ENCODE data around the gene EXOC6B. TPM values are rescaled to one million over a fixed set of nuclear protein-coding genes. Genes with fewer than 3 reads are reported as not detected.
"Not testable (repeated sequence)": the region's sequence is repeated elsewhere in the genome, so short reads cannot be mapped to it uniquely, and the experiment has no call there.

Gene EXOC6B
- total RNA-seq, 4 donors from 2014 or later, result 14.6 to 49.6 (median 19.3) TPM

DNA sequence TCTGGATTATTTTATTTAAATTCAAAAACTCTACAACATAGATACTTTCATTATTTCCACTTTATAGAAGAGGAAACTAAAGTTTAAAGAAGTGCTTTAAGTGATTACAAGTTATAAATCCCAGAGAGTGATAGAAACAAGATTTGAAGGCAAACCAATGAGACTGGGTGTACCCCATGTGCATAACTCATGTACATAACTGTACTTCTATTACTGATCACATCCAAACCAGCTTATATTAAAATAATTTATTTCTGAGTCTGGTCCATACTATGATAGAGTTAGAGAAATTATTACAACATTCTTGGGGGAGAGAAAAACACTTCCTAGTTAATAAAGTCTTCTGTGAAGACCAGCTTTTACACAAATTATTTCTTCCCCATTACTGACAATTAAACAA lies 221.4 kb downstream of the EXOC6B start:
- TF ChIP-seq CTCF (IDR thresholded peaks at IDR 0.05 in 4 of 5, conservative IDR thresholded peaks at IDR 0.05 in 1 of 5) (no peak), POLR2A (IDR thresholded peaks at IDR 0.05) (no peak)
- Histone ChIP-seq H3K27ac (no peak overlapping the region), H3K9me3 (no peaks in the 10 kb centered on the region), H3K4me3 (no peak overlapping the region), H3K27me3 (no peaks in the 10 kb centered on the region), H3K36me3 (no peaks in the 10 kb centered on the region), H3K4me1 (peaks cover 0 to 9% of the 10 kb centered on the region in 2 donors)
- intact Hi-C loops (cut with DNase I; ENCODE audit: low total_unique reads), result no loop called here
- in situ Hi-C loops (cut with MboI; ENCODE audit: low sequenced_read_pairs in 4 of 4), result no loop called here
- ATAC-seq, result no peak
- DNase-seq, result no peak

GRCh38 chr2:72603481-72603880 lies 222.4 kb downstream of the EXOC6B start:
- H3K4me3 ChIP-seq, result no peak overlapping the region
- H3K27me3 ChIP-seq, result no peaks in the 10 kb centered on the region
- no peaks in the 10 kb centered on the region for H3K9me3 ChIP-seq
- H3K27ac ChIP-seq, result no peak overlapping the region
- H3K36me3 ChIP-seq, result no peaks in the 10 kb centered on the region
- ATAC-seq (no peak), DNase-seq (no peak)
- H3K4me1 ChIP-seq, result peaks cover 0 to 9% of the 10 kb centered on the region in 2 donors
- no peak for TF ChIP-seq CTCF (IDR thresholded peaks at IDR 0.05 in 4 of 5, conservative IDR thresholded peaks at IDR 0.05 in 1 of 5)
- TF ChIP-seq POLR2A (IDR thresholded peaks at IDR 0.05), result no peak
- intact Hi-C loops (cut with DNase I; ENCODE audit: low total_unique reads) (no loop called here), in situ Hi-C loops (cut with MboI; ENCODE audit: low sequenced_read_pairs in 4 of 4) (no loop called here)

- H3K36me3 ChIP-seq, result no peaks in the 10 kb centered on the region
- no peaks in the 10 kb centered on the region for H3K27me3 ChIP-seq
- no peak overlapping the region for H3K4me3 ChIP-seq
- no peaks in the 10 kb centered on the region for H3K9me3 ChIP-seq
- H3K27ac ChIP-seq, result no peak overlapping the region
- intact Hi-C loops (cut with DNase I; ENCODE audit: low total_unique reads), result no loop called here
- no peak for ATAC-seq
- in situ Hi-C loops (cut with MboI; ENCODE audit: low sequenced_read_pairs in 4 of 4), result no loop called here
- peaks cover 0 to 9% of the 10 kb centered on the region in 2 donors for H3K4me1 ChIP-seq
- TF ChIP-seq CTCF (IDR thresholded peaks at IDR 0.05 in 4 of 5, conservative IDR thresholded peaks at IDR 0.05 in 1 of 5) (no peak), POLR2A (IDR thresholded peaks at IDR 0.05) (no peak)
- no peak for DNase-seq
Measured at GRCh38 chr2:72602711-72603110, 223.1 kb downstream of the EXOC6B start.

- Histone ChIP-seq H3K27ac (no peak overlapping the region), H3K27me3 (no peaks in the 10 kb centered on the region), H3K4me3 (no peak overlapping the region), H3K4me1 (peaks cover 0 to 9% of the 10 kb centered on the region in 2 donors), H3K9me3 (no peaks in the 10 kb centered on the region), H3K36me3 (no peaks in the 10 kb centered on the region)
- in situ Hi-C loops (cut with MboI; ENCODE audit: low sequenced_read_pairs in 4 of 4), result no loop called here
- TF ChIP-seq CTCF (IDR thresholded peaks at IDR 0.05 in 4 of 5, conservative IDR thresholded peaks at IDR 0.05 in 1 of 5), result no peak
- TF ChIP-seq POLR2A (IDR thresholded peaks at IDR 0.05), result no peak
- intact Hi-C loops (cut with DNase I; ENCODE audit: low total_unique reads), result no loop called here
- DNase-seq (no peak), ATAC-seq (no peak)
Measured at GRCh38 chr2:72602095-72602494, 223.7 kb downstream of the EXOC6B start.

DNA sequence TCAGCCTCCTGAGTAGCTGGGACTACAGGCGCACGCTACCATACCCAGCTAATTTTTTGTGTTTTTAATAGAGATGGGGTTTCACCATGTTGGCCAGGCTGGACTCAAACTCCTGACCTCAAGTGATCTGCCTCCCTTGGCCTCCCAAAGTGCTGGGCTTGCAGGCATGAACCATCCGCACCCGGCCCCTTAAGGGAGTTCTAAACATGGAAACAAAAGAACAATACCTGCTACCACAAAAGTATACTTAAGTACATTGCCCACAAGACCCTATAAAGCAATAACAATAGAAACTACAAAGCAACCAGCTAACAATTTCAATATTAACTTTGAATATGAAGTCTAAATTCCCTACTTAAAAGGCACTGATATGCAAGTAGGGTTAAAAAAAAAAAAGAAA lies 242.0 kb downstream of the EXOC6B start:
- intact Hi-C loops (cut with DNase I; ENCODE audit: low total_unique reads); DNase-seq; H3K27me3 ChIP-seq; ATAC-seq; H3K27ac ChIP-seq; H3K9me3 ChIP-seq; H3K4me3 ChIP-seq; H3K4me1 ChIP-seq; H3K36me3 ChIP-seq: not testable (repeated sequence)
- in situ Hi-C loops (cut with MboI; ENCODE audit: low sequenced_read_pairs in 4 of 4), result loop anchor here (10.0 to 25.0 kb wide), 6 partner anchors 422 to 1047 kb away; no protein-coding TSS in a partner anchor

Data from gastrocnemius medialis (tissue), 4 donors.